GM21717 (cell line): ENCODE measurements around the gene COX8A.
"Not testable (repeated sequence)": the region's sequence is repeated elsewhere in the genome, so short reads cannot be mapped to it uniquely, and the experiment has no call there.

Experiments used
- ATAC-seq: cut with Tn5 transposase; IDR thresholded peaks from one replicate; pipeline ENCODE4 v1.9.1; 2021; ENCODE audit warnings: mild to moderate bottlenecking, moderate library complexity; ENCODE audit not compliant: unreplicated experiment

COX8A gene

GRCh38 chr11:63974259-63975143 is at the start of gene COX8A:
COX8A (plus strand) TSS chr11:63974620; CDS start chr11:63974681, 61 bp downstream.
- ATAC-seq: peak; percentile 86

- no peak for ATAC-seq
These were observed 44.8 kb upstream of the COX8A start for GRCh38 chr11:63929616-63930015.

- no peak for ATAC-seq
These were observed 43.4 kb upstream of the COX8A start for GRCh38 chr11:63931045-63931444.

DNA sequence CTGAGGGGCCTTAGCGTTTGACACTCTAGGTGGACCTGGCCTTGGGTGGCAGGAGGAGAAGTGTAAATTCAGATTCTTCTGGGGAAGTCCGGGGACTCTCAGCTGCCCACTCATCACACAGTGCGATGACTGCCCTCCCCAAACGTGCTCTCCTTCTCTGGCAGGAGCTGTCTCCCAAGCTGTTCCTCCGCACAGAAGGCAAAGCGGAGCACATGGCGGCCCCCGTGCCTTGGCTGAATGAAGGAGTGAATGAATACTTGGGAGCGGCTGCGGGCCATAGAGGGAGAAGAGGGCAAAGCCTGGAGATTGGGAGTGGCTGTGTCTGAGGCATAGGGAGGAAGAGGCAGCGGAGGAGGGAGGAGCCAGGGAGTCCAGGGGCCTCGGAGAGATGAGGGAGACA is 42.5 kb upstream of the COX8A start:
- no peak for ATAC-seq

- no peak for ATAC-seq
These were observed 41.0 kb upstream of the COX8A start for GRCh38 chr11:63933459-63933858.

DNA sequence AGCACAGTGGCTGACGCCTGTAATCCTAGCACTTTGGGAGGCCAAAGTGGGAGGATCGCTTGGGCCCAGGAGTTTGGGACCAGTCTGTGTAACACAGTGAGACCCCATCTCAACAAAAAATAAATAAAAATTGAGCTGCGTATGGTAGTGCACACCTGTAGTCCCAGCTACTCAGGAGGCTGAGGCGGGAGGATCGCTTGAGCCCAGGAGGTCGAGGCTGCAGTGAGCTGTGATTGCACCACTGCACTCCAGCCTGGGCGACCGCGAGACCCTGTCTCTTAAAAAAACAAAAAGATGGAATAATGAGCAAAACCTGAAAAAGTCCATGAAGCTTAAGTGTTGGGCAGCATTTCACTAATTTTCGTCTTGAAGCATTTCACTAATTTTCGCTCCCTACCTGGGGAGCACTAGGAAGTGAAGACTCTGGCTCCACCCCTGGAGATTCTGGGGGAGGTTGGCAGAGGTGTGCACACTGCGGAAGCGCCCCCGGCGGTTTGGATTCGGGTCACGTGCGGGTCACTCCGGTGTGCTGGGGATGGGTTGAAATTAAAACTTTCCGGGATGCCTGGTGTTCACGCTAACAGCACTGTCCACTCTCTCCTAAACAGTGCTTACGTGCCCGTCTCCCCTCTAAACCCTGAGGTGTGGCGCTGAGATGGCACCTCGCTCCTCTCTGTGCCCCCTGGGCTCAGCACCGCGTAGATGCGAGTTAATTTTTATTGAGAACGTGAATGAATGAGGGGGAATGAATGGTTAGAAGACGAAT is 36.5 kb upstream of the COX8A start:
- peak; percentile 24 for ATAC-seq

DNA sequence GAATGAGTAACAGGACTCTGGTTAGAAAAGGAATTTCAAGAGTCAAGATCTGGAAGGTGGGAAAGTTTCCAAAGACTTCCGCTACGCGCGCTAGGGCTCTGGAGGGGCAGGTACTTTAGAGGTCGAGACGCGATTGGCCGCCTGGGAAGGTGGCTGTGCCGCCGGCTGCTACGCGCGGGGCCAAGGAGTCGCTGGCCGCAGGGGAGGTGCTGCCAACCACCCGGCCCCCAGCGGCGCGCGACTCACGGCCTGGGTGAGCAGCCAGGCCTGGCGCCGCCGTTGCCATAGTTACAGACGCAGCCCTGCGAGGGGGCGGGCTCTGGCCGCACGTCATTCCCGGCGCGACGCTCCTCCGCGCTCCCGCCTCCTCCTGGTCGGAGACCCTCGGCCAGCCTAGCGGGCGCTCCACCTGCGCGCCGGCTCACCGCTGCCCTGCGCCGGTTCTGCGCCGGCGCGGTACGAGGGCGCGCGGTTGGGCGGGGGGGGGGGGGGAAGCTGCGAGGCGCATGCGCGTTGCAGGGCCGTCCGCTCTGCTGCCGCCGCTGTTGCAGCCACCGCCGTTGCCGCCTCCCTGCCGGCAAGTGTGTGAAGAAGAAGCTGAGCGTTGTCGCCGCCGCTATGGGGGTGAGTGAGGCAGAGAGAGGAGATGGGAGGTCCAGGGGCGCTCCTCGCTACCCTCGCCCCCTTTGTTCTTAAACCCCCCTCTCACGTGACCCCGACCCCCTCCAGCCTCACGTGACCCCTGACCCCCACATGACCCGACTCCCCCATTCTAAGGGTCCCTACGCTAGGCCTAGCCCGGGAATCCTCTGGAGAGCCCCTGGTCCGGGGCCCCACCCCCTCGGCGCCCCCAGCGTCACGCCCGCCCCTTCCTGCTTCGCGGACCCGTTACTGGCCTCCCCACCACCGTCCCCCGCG is 35.7 kb upstream of the COX8A start, which contains the start of gene NAA40:
Gene NAA40, plus strand, starts transcription at position 524 of the 918 bp plus-strand sequence. Its CDS starts 95 bp downstream, at position 619.
- peak; percentile 75 for ATAC-seq

DNA sequence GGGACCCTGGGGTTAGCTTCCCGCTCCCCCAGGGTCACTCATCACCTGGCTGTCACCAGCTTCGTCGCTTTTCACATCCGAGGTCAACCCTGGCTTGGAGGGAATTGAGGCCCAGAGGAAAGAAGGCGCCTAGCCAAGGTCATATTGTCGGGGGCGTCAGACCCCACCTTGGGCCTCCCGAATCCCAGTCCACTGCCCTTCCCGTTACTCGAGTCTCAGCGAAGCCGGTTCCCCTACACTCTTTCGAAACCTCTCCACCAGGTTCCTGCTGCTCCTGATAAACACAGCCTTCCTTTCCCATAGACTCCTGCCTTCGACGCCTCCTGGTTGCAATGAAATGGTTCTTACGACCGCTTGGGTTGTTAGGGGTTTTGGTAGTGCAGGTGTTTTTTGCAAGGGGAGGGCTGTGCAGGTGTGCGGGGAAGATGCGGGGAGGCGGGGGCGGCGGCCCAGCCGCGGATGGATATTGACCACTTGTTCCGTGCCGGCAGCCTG is 35.0 kb upstream of the COX8A start:
- ATAC-seq: no peak

GRCh38 chr11:63940786-63941185 is 33.6 kb upstream of the COX8A start:
- no peak for ATAC-seq

GRCh38 chr11:63941901-63942300 is 32.5 kb upstream of the COX8A start:
- ATAC-seq: no peak

DNA sequence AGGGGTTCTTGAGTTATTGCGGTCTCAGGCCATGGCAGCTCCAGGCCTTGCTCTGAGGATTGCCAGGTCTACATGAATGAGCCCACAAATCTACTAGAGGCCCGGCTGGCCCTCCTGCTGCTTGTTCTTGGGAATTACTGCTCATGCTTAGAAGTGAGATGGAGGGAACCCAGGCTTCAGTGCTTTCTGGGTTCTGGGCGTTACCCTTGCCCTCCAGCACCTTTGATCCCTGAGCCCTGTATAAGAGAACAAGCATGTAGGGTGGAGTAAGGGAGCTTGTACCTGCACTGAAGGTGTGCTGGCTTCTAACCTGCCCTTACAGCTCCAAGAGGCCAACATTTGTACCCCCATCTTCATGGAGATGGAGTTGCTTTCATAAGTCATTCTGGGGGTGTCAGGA is 31.6 kb upstream of the COX8A start:
- ATAC-seq: no peak

DNA sequence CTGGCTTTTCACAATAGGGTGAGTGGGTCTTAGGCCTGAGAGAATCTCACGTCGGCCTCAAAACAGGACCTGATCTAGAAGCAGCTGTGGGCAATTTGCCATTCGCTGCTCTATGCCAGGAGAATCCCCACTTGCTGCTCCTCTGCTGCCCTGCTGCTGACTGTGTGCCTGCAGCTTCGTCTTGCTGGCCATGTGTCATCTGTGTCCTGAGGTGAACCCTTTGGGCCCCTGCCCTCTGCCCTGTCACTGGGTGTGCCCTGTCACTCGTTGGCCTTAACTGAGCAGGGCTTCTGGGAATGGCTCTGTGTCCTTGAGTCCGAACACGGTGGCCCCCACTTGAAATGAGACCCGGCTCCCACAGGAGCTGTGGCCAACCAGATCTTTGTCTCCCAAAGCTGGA is 29.4 kb upstream of the COX8A start:
- no peak for ATAC-seq

GRCh38 chr11:63945477-63946163 is 28.8 kb upstream of the COX8A start:
- no peak for ATAC-seq

DNA sequence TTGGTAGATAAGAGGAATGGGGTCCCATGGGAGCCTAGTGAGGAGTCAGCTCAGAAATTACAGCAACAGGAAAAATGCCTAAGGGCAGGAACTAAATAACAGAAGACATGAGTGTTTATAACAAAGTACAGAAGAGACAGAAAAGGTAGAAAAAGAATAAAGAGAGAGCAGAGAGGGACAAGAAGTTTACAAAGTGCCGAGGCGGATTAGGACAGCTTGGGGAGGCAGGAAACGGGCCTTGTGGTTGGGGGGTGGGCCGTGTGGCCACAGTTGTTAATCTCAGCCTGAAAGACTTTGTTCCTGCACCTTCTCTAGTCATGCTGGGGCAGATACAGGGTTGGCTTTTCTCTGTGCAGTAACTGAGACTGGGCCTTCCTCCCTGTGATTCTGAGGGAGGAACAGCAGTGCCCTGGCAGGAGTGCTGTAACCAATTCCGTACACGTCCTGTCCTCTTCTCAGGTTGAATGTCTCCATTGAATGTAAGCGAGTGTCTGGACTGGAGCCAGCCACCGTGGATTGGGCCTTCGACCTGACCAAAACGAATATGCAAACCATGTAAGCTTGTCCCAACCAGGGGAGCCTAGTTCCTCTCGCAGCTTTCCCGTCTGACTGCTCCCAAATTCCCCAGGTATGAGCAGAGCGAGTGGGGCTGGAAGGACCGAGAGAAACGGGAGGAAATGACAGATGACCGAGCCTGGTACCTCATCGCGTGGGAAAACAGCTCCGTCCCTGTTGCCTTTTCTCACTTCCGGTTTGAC is 22.5 kb upstream of the COX8A start:
- no peak for ATAC-seq

DNA sequence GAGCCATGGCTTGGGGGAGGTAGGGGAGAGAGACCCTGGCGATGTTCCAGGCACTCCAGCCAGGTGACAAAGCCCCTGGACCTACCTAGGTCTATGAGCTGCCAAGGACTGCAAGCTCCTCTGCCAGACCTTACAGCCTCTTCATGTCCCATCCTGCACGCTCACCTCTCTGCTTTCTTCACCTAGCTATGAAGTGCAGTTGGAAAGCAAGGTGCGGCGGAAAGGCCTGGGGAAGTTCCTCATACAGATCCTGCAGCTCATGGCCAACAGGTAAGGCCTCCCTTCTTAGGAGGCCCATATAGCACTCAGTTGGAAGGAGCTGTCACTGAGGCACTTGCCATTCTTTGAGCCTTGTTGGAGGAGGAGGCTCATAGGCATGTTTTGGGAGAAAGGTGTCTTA is 21.9 kb upstream of the COX8A start:
- no peak for ATAC-seq

GRCh38 chr11:63958008-63958407 is 16.4 kb upstream of the COX8A start:
- ATAC-seq: no peak

DNA sequence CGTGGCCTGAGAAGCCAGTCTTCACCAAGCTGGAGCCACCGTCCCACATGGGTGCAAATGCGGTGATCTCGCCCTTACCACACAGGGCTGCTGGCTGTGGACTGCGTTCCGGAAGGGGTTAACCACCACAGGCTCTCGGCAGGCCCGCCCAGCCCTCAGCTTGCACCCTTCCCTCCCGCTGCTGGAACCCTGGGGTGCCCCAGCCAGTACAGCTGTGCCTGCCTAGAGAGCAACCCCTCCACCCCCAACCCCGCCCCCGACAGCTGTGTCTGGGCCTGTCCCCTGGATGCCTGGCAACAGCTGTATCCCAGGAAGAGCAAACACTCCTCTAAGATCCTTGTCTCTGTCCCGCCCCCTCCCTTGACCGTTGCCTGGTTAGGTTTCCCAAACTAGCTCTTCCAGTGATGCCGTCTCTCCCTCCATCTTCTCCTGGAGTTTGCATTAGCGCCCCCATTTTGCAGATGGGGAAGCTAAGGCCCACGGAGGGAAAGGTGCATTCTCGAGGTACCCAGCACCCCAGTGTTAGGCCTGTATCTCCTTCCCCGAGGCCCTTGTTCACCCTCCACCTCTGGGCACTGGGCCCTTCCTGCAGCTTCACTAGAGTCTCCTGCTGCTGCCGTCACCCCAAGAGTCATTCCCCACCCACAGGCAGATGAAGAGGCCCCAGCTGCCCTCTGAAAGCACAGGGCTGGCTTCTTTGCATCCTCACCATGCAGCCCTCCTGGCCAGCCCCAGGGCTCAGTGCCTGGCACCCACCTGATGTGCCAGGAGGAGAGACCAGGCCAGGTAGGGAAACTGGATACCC is 12.6 kb upstream of the COX8A start:
- ATAC-seq: peak; percentile 57

DNA sequence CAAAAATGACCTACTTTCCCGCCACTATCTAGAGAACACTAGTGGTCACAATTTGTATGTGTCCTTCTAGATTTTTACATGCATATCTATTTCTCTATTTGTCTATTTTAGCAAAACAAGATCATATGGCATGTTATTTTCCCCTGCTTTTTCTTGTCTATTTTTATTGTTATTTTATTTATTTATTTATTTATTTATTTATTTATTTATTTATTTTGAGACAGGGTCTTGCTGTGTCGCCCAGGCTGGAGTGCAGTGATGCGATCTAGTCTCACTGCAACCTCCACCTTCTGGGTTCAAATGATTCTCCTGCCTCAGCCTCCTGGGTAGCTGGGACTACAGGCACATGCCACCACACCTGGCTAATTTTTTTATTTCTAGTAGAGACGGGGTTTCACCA is 10.5 kb upstream of the COX8A start:
- ATAC-seq: not testable (repeated sequence)

- ATAC-seq: no peak
These were observed 8.0 kb upstream of the COX8A start for GRCh38 chr11:63966444-63966843.
